Measurements from ENCODE around the gene UNC5C.

UNC5C gene

GRCh38 chr4:95546221-95546620, 2.6 kb downstream of the UNC5C start:
- DNase-seq, result no peak

- no peak for DNase-seq
Measured at GRCh38 chr4:95545546-95545945, 3.2 kb downstream of the UNC5C start.

GRCh38 chr4:95544113-95545103, 4.4 kb downstream of the UNC5C start:
- no peak for DNase-seq

GRCh38 chr4:95541889-95542607, 6.7 kb downstream of the UNC5C start:
- no peak for DNase-seq

GRCh38 chr4:95541094-95541493, 7.7 kb downstream of the UNC5C start:
- no peak for DNase-seq

GRCh38 chr4:95540227-95540626, 8.5 kb downstream of the UNC5C start:
- no peak for DNase-seq

- DNase-seq, result no peak
Measured at GRCh38 chr4:95539106-95539505, 9.7 kb downstream of the UNC5C start.

- no peak for DNase-seq
Measured at GRCh38 chr4:95537863-95538488, 10.8 kb downstream of the UNC5C start.

GRCh38 chr4:95537191-95537590, 11.6 kb downstream of the UNC5C start:
- DNase-seq, result no peak

GRCh38 chr4:95536650-95537049, 12.1 kb downstream of the UNC5C start:
- no peak for DNase-seq

GRCh38 chr4:95535180-95535579, 13.6 kb downstream of the UNC5C start:
- DNase-seq, result no peak

- no peak for DNase-seq
Measured at GRCh38 chr4:95534032-95534431, 14.7 kb downstream of the UNC5C start.

- no peak for DNase-seq
Measured at GRCh38 chr4:95533254-95533653, 15.5 kb downstream of the UNC5C start.

- no peak for DNase-seq
Measured at GRCh38 chr4:95532305-95532704, 16.5 kb downstream of the UNC5C start.

- DNase-seq, result no peak
Measured at GRCh38 chr4:95531141-95531540, 17.6 kb downstream of the UNC5C start.

- DNase-seq, result no peak
Measured at GRCh38 chr4:95529946-95530345, 18.8 kb downstream of the UNC5C start.

GRCh38 chr4:95528388-95528948, 20.3 kb downstream of the UNC5C start:
- no peak for DNase-seq

GRCh38 chr4:95526075-95526474, 22.7 kb downstream of the UNC5C start:
- no peak for DNase-seq

GRCh38 chr4:95524729-95525128, 24.0 kb downstream of the UNC5C start:
- DNase-seq, result no peak

GRCh38 chr4:95524184-95524583, 24.6 kb downstream of the UNC5C start:
- DNase-seq, result no peak

GRCh38 chr4:95522682-95523530, 25.9 kb downstream of the UNC5C start:
- no peak for DNase-seq
